A673 (cell line): ENCODE measurements around the gene CLDN1. TPM values are rescaled to one million over a fixed set of nuclear protein-coding genes. Genes with fewer than 3 reads are reported as not detected.

Experiments
- BruUV-seq: library from RNA; stranded (reverse); fragments of 400-500 nt; replicated peaks from 2 replicates; lab custom pipeline; 2021; lab: Mats Ljungman, UMichigan
- CTCF ChIA-PET: fragments of 300-600 bp; sonication (Branson Sonifier 250); formaldehyde crosslinking; loops from one replicate; lab custom pipeline; 2022; ENCODE audit warnings: antibody characterized with exemption; lab: Charles Lee
- POLR2A ChIA-PET: fragments of 300-600 bp; sonication (Branson Sonifier 250); formaldehyde crosslinking; loops from one replicate; lab custom pipeline; 2022; ENCODE audit warnings: antibody characterized with exemption; ENCODE audit not compliant: low non-redundant PET; lab: Charles Lee
- DNase-seq: peaks from one replicate; pipeline ENCODE4 v3.0.0-alpha.2; 2015; ENCODE audit warnings: low spot score
- H3K27ac ChIP-seq: fragments of 200-600 bp; sonication (generic); 2 replicates; pipeline ENCODE4 v1.5.1; 2016; ENCODE audit warnings: mixed run types, low read depth, mild to moderate bottlenecking, mixed read lengths, antibody characterized with exemption, low read length; ENCODE audit not compliant: poor library complexity, severe bottlenecking
- H3K27me3 ChIP-seq: fragments of 200-600 bp; sonication (generic); replicated peaks from 2 replicates; pipeline ENCODE4 v1.6.1; 2017; ENCODE audit warnings: mixed run types, low read depth, mild to moderate bottlenecking, mixed read lengths, antibody characterized with exemption, low read length; ENCODE audit not compliant: insufficient read depth, poor library complexity
- H3K36me3 ChIP-seq: fragments of 200-600 bp; sonication (generic); 2 replicates; pipeline ENCODE4 v1.6.1; 2016; ENCODE audit warnings: mixed run types, mild to moderate bottlenecking, mixed read lengths, antibody characterized with exemption, low read length; ENCODE audit not compliant: insufficient read depth, poor library complexity, severe bottlenecking
- H3K4me1 ChIP-seq: fragments of 200-600 bp; sonication (generic); 2 replicates; pipeline ENCODE4 v1.6.1; 2017; ENCODE audit warnings: mixed run types, mild to moderate bottlenecking, mixed read lengths, antibody characterized with exemption, low read length; ENCODE audit not compliant: insufficient read depth, poor library complexity, severe bottlenecking
- H3K4me3 ChIP-seq: fragments of 200-600 bp; sonication (generic); 2 replicates; pipeline ENCODE4 v1.5.1; 2016; ENCODE audit warnings: low read depth, mixed run types, mild to moderate bottlenecking, mixed read lengths, low read length; ENCODE audit not compliant: poor library complexity, severe bottlenecking
- H3K9me3 ChIP-seq: fragments of 200-600 bp; sonication (generic); 2 replicates; pipeline ENCODE4 v1.6.1; 2016; ENCODE audit warnings: mixed run types, low read depth, mild to moderate bottlenecking, mixed read lengths, antibody characterized with exemption, low read length; ENCODE audit not compliant: poor library complexity, severe bottlenecking
- EZH2 ChIP-seq: fragments of 200-600 bp; sonication (generic); IDR thresholded peaks from 2 replicates; pipeline ENCODE4 v1.6.1; 2017; ENCODE audit warnings: borderline replicate concordance, low read depth, mild to moderate bottlenecking, mixed read lengths, antibody characterized with exemption, low read length; ENCODE audit not compliant: poor library complexity, severe bottlenecking
- intact Hi-C: fragments of 100-400 bp; cut with micrococcal nuclease; formaldehyde crosslinking; loops from one replicate; pipeline ENCODE4 v1.10.0; 2022; ENCODE audit not compliant: unreplicated experiment
- total RNA-seq: library from RNA; stranded (reverse); gene quantifications from 2 replicates; pipeline ENCODE4 v1.2.3, GENCODE V29; 2021
- TF ChIP-seq, protein P1 (sequence below): fragments of 300-800, 200-600 bp; sonication (generic); conservative IDR thresholded peaks from 2 replicates; pipeline ENCODE4 v1.5.1; 2017; ENCODE audit warnings: low read depth, mild to moderate bottlenecking, antibody characterized with exemption, low read length, moderate library complexity, mixed read lengths

The CLDN1 gene
- total RNA-seq, 1 experiment from 2014 or later, result 184 TPM

- H3K36me3 ChIP-seq, result no peaks in the 10 kb centered on the region
- no TSS peak for BruUV-seq
These were observed 4.1 kb upstream of the CLDN1 start for GRCh38 chr3:190326361-190326760.

DNA sequence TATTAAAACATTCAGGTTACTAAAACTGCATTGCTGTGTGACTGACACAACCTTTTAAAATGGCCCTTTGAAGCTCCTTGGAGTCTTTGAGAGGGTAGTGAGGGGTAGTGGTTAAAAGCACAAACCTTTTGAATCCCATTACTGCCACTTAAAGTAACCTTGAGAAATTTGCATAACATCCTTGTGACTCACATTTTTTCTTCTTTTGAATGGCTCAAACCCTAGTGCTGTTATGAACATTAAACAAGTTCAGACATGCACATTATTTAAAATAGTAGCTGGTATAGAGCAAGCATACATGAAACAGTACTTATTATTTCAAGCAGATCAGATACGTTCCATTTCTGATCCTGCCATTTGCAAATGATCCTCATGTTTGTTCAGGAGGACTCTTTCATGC lies 3.7 kb upstream of the CLDN1 start:
- intact Hi-C loops, result loop anchor here (5.0 kb wide), 1 partner anchor 96 kb away; no protein-coding TSS in a partner anchor
- peaks cover 51% of the 10 kb centered on the region for H3K4me1 ChIP-seq
- TF ChIP-seq, protein P1, sequence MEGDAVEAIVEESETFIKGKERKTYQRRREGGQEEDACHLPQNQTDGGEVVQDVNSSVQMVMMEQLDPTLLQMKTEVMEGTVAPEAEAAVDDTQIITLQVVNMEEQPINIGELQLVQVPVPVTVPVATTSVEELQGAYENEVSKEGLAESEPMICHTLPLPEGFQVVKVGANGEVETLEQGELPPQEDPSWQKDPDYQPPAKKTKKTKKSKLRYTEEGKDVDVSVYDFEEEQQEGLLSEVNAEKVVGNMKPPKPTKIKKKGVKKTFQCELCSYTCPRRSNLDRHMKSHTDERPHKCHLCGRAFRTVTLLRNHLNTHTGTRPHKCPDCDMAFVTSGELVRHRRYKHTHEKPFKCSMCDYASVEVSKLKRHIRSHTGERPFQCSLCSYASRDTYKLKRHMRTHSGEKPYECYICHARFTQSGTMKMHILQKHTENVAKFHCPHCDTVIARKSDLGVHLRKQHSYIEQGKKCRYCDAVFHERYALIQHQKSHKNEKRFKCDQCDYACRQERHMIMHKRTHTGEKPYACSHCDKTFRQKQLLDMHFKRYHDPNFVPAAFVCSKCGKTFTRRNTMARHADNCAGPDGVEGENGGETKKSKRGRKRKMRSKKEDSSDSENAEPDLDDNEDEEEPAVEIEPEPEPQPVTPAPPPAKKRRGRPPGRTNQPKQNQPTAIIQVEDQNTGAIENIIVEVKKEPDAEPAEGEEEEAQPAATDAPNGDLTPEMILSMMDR, result no peak
- TF ChIP-seq EZH2, result no peak
- ChIA-PET POLR2A (no interaction called here), CTCF (no interaction called here)
- no peak overlapping the region for H3K4me3 ChIP-seq
- H3K9me3 ChIP-seq, result no peaks in the 10 kb centered on the region
- H3K27me3 ChIP-seq, result no peaks in the 10 kb centered on the region
- DNase-seq, result peak; percentile 69
- H3K36me3 ChIP-seq, result no peaks in the 10 kb centered on the region
- H3K27ac ChIP-seq, result peak overlapping the region; percentile 61
- no TSS peak for BruUV-seq

More at GRCh38 chr3:190326361-190326760, 4.1 kb upstream of the CLDN1 start:
- Histone ChIP-seq H3K9me3 (no peaks in the 10 kb centered on the region), H3K4me1 (peaks cover 51% of the 10 kb centered on the region), H3K27ac (peak overlapping the region; percentile 61), H3K27me3 (no peaks in the 10 kb centered on the region), H3K4me3 (no peak overlapping the region)
- ChIA-PET POLR2A (no interaction called here), CTCF (no interaction called here)
- intact Hi-C loops, result loop anchor here (5.0 kb wide), 1 partner anchor 96 kb away; no protein-coding TSS in a partner anchor
- TF ChIP-seq, protein P1, result no peak
- TF ChIP-seq EZH2, result no peak
- no peak for DNase-seq

GRCh38 chr3:190323246-190323626 lies 990 bp upstream of the CLDN1 start:
- TF ChIP-seq, protein P1, result no peak
- no peak for TF ChIP-seq EZH2
- no peak for DNase-seq

More at GRCh38 chr3:190323246-190323626, 990 bp upstream of the CLDN1 start:
- H3K27me3 ChIP-seq, result no peaks in the 10 kb centered on the region
- H3K36me3 ChIP-seq, result peaks cover 8% of the 10 kb centered on the region
- H3K4me1 ChIP-seq, result peaks cover 51% of the 10 kb centered on the region
- no peak overlapping the region for H3K27ac ChIP-seq
- no TSS peak for BruUV-seq
- no peaks in the 10 kb centered on the region for H3K9me3 ChIP-seq
- ChIA-PET POLR2A (no interaction called here), CTCF (interaction anchor here (1.3 to 1.9 kb wide), 6 partner anchors 10 to 362 kb away, joined by 3 to 9 read pairs (median 6); no protein-coding TSS in a partner anchor)
- peak overlapping the region; percentile 78 for H3K4me3 ChIP-seq
- intact Hi-C loops, result loop anchor here (2.0 to 5.0 kb wide), 2 partner anchors 54 to 98 kb away; no protein-coding TSS in a partner anchor
